ENCODE measurements around the gene RAB2B.
"Not testable (repeated sequence)": the region's sequence is repeated elsewhere in the genome, so short reads cannot be mapped to it uniquely, and the experiment has no call there.

RAB2B gene

GRCh38 chr14:21486640-21487087 lies 9.9 kb upstream of the RAB2B start:
- no peak for DNase-seq (ENCODE audit: low spot score)

GRCh38 chr14:21476523-21476924 lies 235 bp downstream of the RAB2B start:
- DNase-seq (ENCODE audit: low spot score): peak; percentile 48

GRCh38 chr14:21475767-21476522 lies 814 bp downstream of the RAB2B start:
- DNase-seq (ENCODE audit: low spot score): no peak

GRCh38 chr14:21467616-21468015 lies 9.1 kb downstream of the RAB2B start:
- no peak for DNase-seq (ENCODE audit: low spot score)

- DNase-seq (ENCODE audit: low spot score): peak; percentile 92
Measured at GRCh38 chr14:21455912-21456667, 20.7 kb downstream of the RAB2B start, which contains the start of gene CHD8. TSS of gene CHD8 (minus strand) at chr14:21456123. CDS start at chr14:21431643, 24,480 bp downstream.

- no peak for DNase-seq (ENCODE audit: low spot score)
Measured at GRCh38 chr14:21455592-21455911, 21.2 kb downstream of the RAB2B start.

GRCh38 chr14:21454843-21455544 lies 21.8 kb downstream of the RAB2B start:
- no peak for DNase-seq (ENCODE audit: low spot score)

GRCh38 chr14:21449899-21450216 lies 26.9 kb downstream of the RAB2B start:
- DNase-seq (ENCODE audit: low spot score): no peak

GRCh38 chr14:21442657-21443056 lies 34.1 kb downstream of the RAB2B start:
- not testable (repeated sequence) for DNase-seq (ENCODE audit: low spot score)

- DNase-seq (ENCODE audit: low spot score): no peak
Measured at GRCh38 chr14:21440859-21441258, 35.9 kb downstream of the RAB2B start.

- DNase-seq (ENCODE audit: low spot score): peak; percentile 80
Measured at GRCh38 chr14:21437063-21437901, 39.5 kb downstream of the RAB2B start.

- no peak for DNase-seq (ENCODE audit: low spot score)
Measured at GRCh38 chr14:21436567-21437062, 40.1 kb downstream of the RAB2B start.

GRCh38 chr14:21431126-21431525 lies 45.6 kb downstream of the RAB2B start:
- no peak for DNase-seq (ENCODE audit: low spot score)

- no peak for DNase-seq (ENCODE audit: low spot score)
Measured at GRCh38 chr14:21428930-21429329, 47.8 kb downstream of the RAB2B start.

GRCh38 chr14:21426692-21427091 lies 50.1 kb downstream of the RAB2B start:
- DNase-seq (ENCODE audit: low spot score): no peak

- no peak for DNase-seq (ENCODE audit: low spot score)
Measured at GRCh38 chr14:21419528-21419927, 57.2 kb downstream of the RAB2B start.

- no peak for DNase-seq (ENCODE audit: low spot score)
Measured at GRCh38 chr14:21415329-21415728, 61.4 kb downstream of the RAB2B start.

- DNase-seq (ENCODE audit: low spot score): no peak
Measured at GRCh38 chr14:21414137-21414631, 62.6 kb downstream of the RAB2B start.

All from HuH-7.5 (cell line).